Gastroesophageal sphincter (tissue), 4 donors: ENCODE measurements around the gene ZFYVE28. TPM values are rescaled to one million over a fixed set of nuclear protein-coding genes. Genes with fewer than 3 reads are reported as not detected.

Experiments used
- ATAC-seq: fragments of 150-250 bp; one replicate; pipeline ENCODE4 v1.9.1; 2016; ENCODE audit warnings: mild to moderate bottlenecking, moderate library complexity
- H3K27ac ChIP-seq, 4 donors: fragments of 200-600 bp; sonication (generic) in 3 of 4; 1 replicate in 3 of 4; 2 replicates in 1 of 4; pipeline ENCODE4 v1.5.1; 2016 to 2019
- H3K27me3 ChIP-seq: fragments of 200-600 bp; sonication (generic); one replicate; pipeline ENCODE4 v1.5.1; 2019
- H3K36me3 ChIP-seq, 2 donors: fragments of 200-600 bp; sonication (generic); one replicate each; pipeline ENCODE4 v1.5.1; 2019; ENCODE audit warnings: control low read depth in 1 of 2
- H3K4me1 ChIP-seq, 3 donors: fragments of 200-600 bp; sonication (generic); 1 replicate in 2 of 3; 2 replicates in 1 of 3; pipeline ENCODE4 v1.5.1; 2016 to 2019; ENCODE audit warnings: control low read depth in 2 of 3
- H3K4me3 ChIP-seq, 2 donors: fragments of 200-600 bp; sonication (generic); one replicate each; pipeline ENCODE4 v1.5.1; 2019; ENCODE audit warnings: mild to moderate bottlenecking in 1 of 2, moderate library complexity in 1 of 2
- H3K9me3 ChIP-seq, 3 donors: fragments of 200-600 bp; sonication (generic); one replicate each; pipeline ENCODE4 v1.5.1; 2017 to 2019; ENCODE audit warnings: control low read depth in 2 of 3
- EP300 ChIP-seq: sonication (generic); formaldehyde crosslinking; IDR thresholded peaks from one replicate; pipeline ENCODE4 v1.6.1; 2017; ENCODE audit warnings: antibody characterized with exemption, mild to moderate bottlenecking
- POLR2A ChIP-seq, 2 donors: fragments of 450-650 bp; IDR thresholded peaks; one replicate each; pipeline ENCODE4 v1.6.1; 2017; ENCODE audit warnings: antibody characterized with exemption in 2 of 2, mild to moderate bottlenecking in 2 of 2, moderate library complexity in 1 of 2
- POLR2AphosphoS5 ChIP-seq: sonication (generic); formaldehyde crosslinking; IDR thresholded peaks from one replicate; pipeline ENCODE4 v1.6.1; 2017; ENCODE audit warnings: antibody characterized with exemption
- WGBS, 2 donors: methylation state at CpG; one replicate each; pipeline ENCODE4 v1.1.5; 2018; ENCODE audit warnings: low coverage in 1 of 2; 5-methylcytosine and 5-hydroxymethylcytosine counted together
- total RNA-seq, 4 donors: library from RNA; depleted of rRNA; stranded (reverse); fragments of >200 nt; gene quantifications; one replicate each; pipeline ENCODE4 v1.1.0, GENCODE V29; 2016
- TF ChIP-seq, protein P1 (sequence below), 4 experiments: fragments of 200-600 bp in 2 of 4; fragments of 450-650 bp in 2 of 4; sonication (generic) in 1 of 4; IDR thresholded peaks; one replicate each; pipeline ENCODE4 v1.5.1; 2017 to 2019; ENCODE audit warnings: antibody characterized with exemption in 4 of 4, mild to moderate bottlenecking in 2 of 4, moderate library complexity in 2 of 4

ZFYVE28 gene
- total RNA-seq, 4 donors from 2014 or later, result 4.4 to 12.0 (median 8.2) TPM

DNA sequence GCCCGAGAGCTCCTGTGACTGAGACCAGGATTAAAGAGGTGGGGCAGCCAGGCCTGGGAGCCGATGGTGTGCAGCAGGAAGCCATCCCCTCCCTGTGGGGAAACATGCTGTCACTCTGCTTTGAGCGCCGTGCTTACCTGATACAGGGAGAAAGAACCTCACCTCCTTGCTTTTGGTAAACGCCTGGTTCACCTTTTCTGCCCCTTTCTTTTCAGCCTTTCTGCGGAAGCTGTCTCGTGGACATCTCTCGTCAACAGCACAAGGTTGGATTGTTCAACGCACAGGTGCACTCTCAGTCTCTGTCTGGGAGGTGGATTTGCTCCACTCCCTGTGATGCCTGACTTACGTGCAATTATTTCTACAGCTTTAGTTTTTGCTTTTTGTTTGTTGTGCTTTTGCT, 12.0 kb downstream of the ZFYVE28 start:
- Histone ChIP-seq H3K27me3 (peaks cover 4% of the 10 kb centered on the region), H3K4me3 (no peak overlapping the region), H3K4me1 (peaks cover 3 to 18% (median 14%) of the 10 kb centered on the region in 3 donors), H3K36me3 (no peaks in the 10 kb centered on the region), H3K9me3 (no peaks in the 10 kb centered on the region), H3K27ac (no peak overlapping the region)
- WGBS, 2 donors, result 71% methylated on average over 6 to 10 of the region's 10 CpGs
- TF ChIP-seq POLR2A (IDR thresholded peaks at IDR 0.05) (no peak), POLR2AphosphoS5 (no peak), EP300 (no peak)
- TF ChIP-seq, protein P1, sequence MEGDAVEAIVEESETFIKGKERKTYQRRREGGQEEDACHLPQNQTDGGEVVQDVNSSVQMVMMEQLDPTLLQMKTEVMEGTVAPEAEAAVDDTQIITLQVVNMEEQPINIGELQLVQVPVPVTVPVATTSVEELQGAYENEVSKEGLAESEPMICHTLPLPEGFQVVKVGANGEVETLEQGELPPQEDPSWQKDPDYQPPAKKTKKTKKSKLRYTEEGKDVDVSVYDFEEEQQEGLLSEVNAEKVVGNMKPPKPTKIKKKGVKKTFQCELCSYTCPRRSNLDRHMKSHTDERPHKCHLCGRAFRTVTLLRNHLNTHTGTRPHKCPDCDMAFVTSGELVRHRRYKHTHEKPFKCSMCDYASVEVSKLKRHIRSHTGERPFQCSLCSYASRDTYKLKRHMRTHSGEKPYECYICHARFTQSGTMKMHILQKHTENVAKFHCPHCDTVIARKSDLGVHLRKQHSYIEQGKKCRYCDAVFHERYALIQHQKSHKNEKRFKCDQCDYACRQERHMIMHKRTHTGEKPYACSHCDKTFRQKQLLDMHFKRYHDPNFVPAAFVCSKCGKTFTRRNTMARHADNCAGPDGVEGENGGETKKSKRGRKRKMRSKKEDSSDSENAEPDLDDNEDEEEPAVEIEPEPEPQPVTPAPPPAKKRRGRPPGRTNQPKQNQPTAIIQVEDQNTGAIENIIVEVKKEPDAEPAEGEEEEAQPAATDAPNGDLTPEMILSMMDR (IDR thresholded peaks at IDR 0.05), result no peak
- no peak for ATAC-seq

DNA sequence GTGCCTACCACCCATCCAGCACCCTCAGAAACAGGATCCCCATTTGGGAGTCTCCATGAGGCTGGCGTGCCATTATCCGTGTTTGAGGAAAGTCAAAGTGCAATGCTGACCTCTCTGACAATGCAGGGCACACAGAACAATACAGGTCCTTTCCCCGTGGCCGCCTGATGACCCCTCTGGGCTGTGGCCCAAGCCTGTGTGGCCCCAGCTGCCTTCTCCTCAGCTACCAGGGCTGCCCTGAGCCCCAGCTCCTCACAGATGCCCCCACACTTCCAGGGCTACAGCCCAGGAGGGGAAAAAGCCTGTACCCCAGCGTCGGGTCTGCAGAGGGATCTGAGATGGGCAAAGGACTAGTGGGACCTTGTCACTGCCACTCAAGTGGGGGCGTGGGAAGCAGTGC, 15.5 kb downstream of the ZFYVE28 start:
- Histone ChIP-seq H3K27ac (no peak overlapping the region), H3K27me3 (no peaks in the 10 kb centered on the region), H3K4me3 (no peak overlapping the region), H3K4me1 (peaks cover 3 to 19% (median 14%) of the 10 kb centered on the region in 3 donors), H3K36me3 (no peaks in the 10 kb centered on the region), H3K9me3 (no peaks in the 10 kb centered on the region)
- no peak for ATAC-seq
- no CpG with 5 or more reads among the region's 7 CpGs for WGBS, 2 donors
- TF ChIP-seq, protein P1 (IDR thresholded peaks at IDR 0.05), result no peak
- TF ChIP-seq POLR2A (IDR thresholded peaks at IDR 0.05) (no peak), POLR2AphosphoS5 (no peak), EP300 (no peak)

DNA sequence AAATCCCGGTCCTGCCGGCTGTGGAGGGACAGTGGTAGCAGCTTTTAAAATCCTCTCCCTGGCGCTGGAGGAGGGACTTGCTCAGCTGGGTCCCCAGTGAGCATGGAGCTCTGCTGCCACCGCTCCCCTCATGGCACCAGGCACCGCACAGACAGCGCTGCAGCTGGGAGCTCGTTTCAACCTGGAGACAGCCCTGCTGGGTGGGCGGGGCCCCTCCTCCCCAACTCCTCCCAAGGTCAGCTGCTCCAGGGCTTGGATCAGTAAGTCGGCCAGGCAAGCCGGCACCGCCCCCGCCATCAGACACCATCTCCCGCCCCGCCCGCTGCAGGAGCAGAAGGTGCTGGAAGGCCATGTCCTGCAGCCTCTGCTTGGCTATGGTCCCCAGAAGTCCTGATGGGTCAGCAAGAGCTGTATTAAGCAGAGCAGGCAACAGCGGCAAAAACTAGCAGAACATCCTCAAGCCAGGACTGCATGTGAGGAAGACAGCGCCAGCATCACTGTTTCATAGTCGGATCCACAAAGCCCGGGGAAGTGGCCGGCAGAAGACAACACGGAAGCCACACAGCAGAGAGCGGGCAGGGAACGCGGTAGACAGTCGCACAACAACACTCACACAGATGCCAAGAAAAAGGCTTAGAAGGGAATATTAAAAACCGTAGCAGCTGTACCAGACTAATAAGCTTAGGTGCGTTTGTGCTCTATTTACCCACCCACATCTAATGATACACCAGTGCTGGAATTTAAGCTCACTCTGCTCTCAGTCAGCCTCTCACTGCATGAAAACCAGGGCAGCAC, 16.2 kb downstream of the ZFYVE28 start:
- no peak overlapping the region for H3K27ac ChIP-seq
- TF ChIP-seq POLR2A (IDR thresholded peaks at IDR 0.05) (no peak), EP300 (no peak), POLR2AphosphoS5 (no peak)
- TF ChIP-seq, protein P1 (IDR thresholded peaks at IDR 0.05), result no peak
- H3K4me1 ChIP-seq, result peaks cover 3 to 19% (median 14%) of the 10 kb centered on the region in 3 donors
- H3K36me3 ChIP-seq, result no peaks in the 10 kb centered on the region
- H3K27me3 ChIP-seq, result no peaks in the 10 kb centered on the region
- peak; percentile 85 for ATAC-seq
- H3K4me3 ChIP-seq, result peak overlapping the region in 1 of 2 donors; percentile 44
- no peaks in the 10 kb centered on the region for H3K9me3 ChIP-seq
- 0 to 7% methylated on average over 11 of the region's 27 CpGs for WGBS, 2 donors

DNA sequence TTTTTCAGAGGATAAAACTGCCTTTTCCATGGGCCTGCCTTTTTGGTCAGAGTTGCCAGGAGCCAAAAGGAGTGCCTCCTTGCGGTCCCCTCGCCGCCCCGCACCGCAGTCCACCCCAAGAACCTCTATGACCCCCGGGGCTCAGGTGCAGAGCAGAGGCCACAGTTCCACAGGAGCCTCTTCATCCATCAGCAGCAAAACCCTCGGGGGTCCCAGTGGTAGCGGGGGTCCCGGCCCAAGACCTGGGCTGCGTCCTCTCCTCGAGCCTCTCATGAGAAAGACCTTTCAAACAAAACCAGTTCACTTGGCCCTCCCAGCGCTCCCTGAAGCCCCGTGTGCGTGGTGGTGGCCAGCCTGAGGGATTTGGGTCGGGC, 16.8 kb downstream of the ZFYVE28 start:
- ATAC-seq, result no peak
- WGBS, 2 donors, result 50% methylated on average over 2 of the region's 15 CpGs; no CpG with 5 or more reads in 1 of the 2 donors
- Histone ChIP-seq H3K36me3 (no peaks in the 10 kb centered on the region), H3K27me3 (no peaks in the 10 kb centered on the region), H3K9me3 (no peaks in the 10 kb centered on the region), H3K4me1 (peaks cover 3 to 19% (median 14%) of the 10 kb centered on the region in 3 donors), H3K27ac (no peak overlapping the region), H3K4me3 (peak overlapping the region in 1 of 2 donors; percentile 44)
- TF ChIP-seq POLR2A (IDR thresholded peaks at IDR 0.05) (no peak), EP300 (no peak), POLR2AphosphoS5 (no peak)
- TF ChIP-seq, protein P1 (IDR thresholded peaks at IDR 0.05), result no peak
